ENCODE measurements around the gene UNC79.

The UNC79 gene

GRCh38 chr14:93719256-93719655 lies 288.5 kb downstream of the UNC79 start:
- DNase-seq (ENCODE audit: low read depth): no peak
- H3K4me3 ChIP-seq (ENCODE audit: low read depth, low read length): no peak overlapping the region
- TF ChIP-seq CTCF (IDR thresholded peaks at IDR 0.05; ENCODE audit: control insufficient read depth, extremely low read depth, insufficient read depth): no peak

GRCh38 chr14:93720076-93720815 lies 289.5 kb downstream of the UNC79 start:
- TF ChIP-seq CTCF (IDR thresholded peaks at IDR 0.05; ENCODE audit: control insufficient read depth, extremely low read depth, insufficient read depth): no peak

GRCh38 chr14:93720981-93721483 lies 290.3 kb downstream of the UNC79 start:
- DNase-seq (ENCODE audit: low read depth): no peak

More at GRCh38 chr14:93720076-93720815, 289.5 kb downstream of the UNC79 start:
- no peak overlapping the region for H3K4me3 ChIP-seq (ENCODE audit: low read depth, low read length)
- no peak for DNase-seq (ENCODE audit: low read depth)

GRCh38 chr14:93723001-93723400 lies 292.3 kb downstream of the UNC79 start:
- DNase-seq (ENCODE audit: low read depth): no peak
- no peak overlapping the region for H3K4me3 ChIP-seq (ENCODE audit: low read depth, low read length)
- no peak for TF ChIP-seq CTCF (IDR thresholded peaks at IDR 0.05; ENCODE audit: control insufficient read depth, extremely low read depth, insufficient read depth)

More at GRCh38 chr14:93720981-93721483, 290.3 kb downstream of the UNC79 start:
- TF ChIP-seq CTCF (IDR thresholded peaks at IDR 0.05; ENCODE audit: control insufficient read depth, extremely low read depth, insufficient read depth): no peak
- no peak overlapping the region for H3K4me3 ChIP-seq (ENCODE audit: low read depth, low read length)

- no peak overlapping the region for H3K4me3 ChIP-seq (ENCODE audit: low read depth, low read length)
- DNase-seq (ENCODE audit: low read depth): no peak
- no peak for TF ChIP-seq CTCF (IDR thresholded peaks at IDR 0.05; ENCODE audit: control insufficient read depth, extremely low read depth, insufficient read depth)
Observed at GRCh38 chr14:93725002-93725582, 294.4 kb downstream of the UNC79 start.

GRCh38 chr14:93725993-93726392 lies 295.3 kb downstream of the UNC79 start:
- H3K4me3 ChIP-seq (ENCODE audit: low read depth, low read length): no peak overlapping the region
- DNase-seq (ENCODE audit: low read depth): no peak
- no peak for TF ChIP-seq CTCF (IDR thresholded peaks at IDR 0.05; ENCODE audit: control insufficient read depth, extremely low read depth, insufficient read depth)
